D721Med (cell line): ENCODE data around the gene LY86.

Experiments used
- DNase-seq: peaks from one replicate; pipeline ENCODE4 v3.0.0; 2011; ENCODE audit warnings: low spot score; ENCODE audit not compliant: insufficient read length
- FAIRE-seq: peaks from 2 replicates; lab custom pipeline; 2011; peaks lifted over from hg19 to GRCh38; lab: Jason Lieb, UNC
- TF ChIP-seq, protein P1 (sequence below): IDR thresholded peaks from 2 replicates; pipeline ENCODE4 v1.5.1; 2012; ENCODE audit warnings: mild to moderate bottlenecking, control low read depth; ENCODE audit not compliant: insufficient read depth; ENCODE audit errors: missing control alignments

Gene LY86

DNA sequence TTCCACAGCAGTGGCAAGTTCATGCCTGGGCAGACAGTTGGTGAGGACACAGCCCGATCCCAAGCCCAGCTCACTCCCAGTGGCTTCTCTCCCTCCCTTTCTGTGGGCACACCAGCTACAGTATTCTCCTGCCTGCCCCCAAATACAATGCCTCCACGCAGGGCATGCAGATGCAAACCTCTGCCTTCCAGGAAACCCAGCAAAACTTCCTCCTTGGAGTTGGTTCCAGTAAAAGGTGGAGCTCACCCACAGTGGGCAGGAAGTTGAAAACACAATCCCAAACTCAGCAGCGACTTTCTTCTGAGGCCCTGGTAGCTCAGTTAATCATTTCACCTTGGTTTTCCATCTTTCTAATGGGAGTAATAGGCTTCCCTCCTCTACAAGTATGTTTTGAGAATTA, 93.7 kb downstream of the LY86 start:
- TF ChIP-seq, protein P1, sequence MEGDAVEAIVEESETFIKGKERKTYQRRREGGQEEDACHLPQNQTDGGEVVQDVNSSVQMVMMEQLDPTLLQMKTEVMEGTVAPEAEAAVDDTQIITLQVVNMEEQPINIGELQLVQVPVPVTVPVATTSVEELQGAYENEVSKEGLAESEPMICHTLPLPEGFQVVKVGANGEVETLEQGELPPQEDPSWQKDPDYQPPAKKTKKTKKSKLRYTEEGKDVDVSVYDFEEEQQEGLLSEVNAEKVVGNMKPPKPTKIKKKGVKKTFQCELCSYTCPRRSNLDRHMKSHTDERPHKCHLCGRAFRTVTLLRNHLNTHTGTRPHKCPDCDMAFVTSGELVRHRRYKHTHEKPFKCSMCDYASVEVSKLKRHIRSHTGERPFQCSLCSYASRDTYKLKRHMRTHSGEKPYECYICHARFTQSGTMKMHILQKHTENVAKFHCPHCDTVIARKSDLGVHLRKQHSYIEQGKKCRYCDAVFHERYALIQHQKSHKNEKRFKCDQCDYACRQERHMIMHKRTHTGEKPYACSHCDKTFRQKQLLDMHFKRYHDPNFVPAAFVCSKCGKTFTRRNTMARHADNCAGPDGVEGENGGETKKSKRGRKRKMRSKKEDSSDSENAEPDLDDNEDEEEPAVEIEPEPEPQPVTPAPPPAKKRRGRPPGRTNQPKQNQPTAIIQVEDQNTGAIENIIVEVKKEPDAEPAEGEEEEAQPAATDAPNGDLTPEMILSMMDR = no peak
- no peak for DNase-seq
- no peak for FAIRE-seq

DNA sequence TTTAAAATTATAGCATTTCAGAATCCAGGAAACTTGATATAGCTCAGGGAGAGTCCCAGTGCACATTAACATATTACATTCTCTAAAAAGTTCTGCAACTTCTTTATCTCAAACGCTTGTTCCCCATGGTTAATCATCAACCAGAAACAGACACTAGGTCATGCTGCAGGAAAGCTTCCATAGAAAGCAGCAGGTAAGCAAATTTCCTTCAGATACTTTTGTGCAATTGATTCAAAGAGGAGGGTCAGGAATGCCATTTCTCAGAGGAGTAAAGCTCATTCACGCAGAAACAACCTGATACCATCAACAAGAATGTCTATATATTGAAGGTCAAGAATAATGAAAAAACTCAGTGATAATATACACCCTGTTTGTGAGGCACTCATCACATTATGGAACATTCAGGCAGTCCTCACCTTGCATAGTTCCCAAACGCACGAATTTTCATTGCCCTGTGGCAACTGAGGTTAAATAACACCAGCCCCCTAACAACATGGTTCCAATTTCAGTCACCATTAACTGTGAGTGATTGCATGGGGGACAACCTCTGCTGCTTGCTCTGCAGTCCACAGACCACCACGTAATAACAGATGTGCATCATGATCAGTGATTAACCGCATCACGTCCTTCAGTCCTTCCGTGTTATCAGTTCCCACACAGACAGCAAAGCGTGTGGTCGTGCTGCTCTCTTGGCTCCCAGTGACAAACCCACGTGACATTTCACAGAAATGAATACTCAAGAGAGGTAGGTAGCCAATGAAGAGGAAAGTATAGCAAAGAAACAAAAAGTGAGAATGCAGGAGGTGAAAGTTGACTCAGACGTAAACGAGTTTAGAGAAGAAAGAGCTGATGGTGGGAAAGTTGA, 95.7 kb downstream of the LY86 start:
- TF ChIP-seq, protein P1 = no peak
- FAIRE-seq = no peak
- no peak for DNase-seq

DNA sequence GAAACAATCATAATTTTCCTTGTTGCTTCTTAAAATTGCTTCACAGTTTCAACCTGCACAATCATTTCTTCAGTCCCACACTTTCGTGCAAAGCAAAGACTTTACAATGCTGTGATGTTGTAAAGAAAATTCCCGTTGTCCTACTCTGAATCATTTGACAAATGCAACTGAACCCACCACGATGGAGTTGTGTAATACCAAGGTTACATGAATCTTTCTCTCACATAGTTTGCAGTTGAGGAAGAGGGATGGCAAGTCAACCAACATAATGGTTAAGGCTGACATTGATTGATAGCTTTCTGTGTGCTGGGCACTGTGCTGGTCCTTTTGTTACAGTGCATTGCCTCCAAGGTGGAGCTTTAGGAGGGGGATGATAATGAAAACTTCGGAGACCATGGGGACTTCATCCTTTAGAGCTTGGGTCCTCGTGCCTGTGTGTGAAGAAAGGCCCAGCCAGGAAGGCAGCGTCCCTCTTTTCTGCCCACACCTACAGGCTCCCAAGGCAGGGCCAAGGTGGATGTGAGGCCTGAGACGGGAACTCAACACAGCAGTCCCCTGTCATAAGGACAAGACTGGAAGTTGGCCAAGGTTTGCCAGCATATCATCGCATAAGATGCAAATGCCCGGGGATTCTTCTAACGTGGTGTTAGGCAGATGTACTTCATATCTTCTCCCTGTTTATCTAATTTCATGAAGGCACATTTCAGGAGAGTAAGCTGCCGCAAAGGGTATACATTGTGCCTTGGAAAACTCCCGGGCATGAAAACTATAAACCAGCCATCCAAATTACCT, 96.9 kb downstream of the LY86 start:
- FAIRE-seq (no peak), DNase-seq (no peak)
- TF ChIP-seq, protein P1 = no peak

DNA sequence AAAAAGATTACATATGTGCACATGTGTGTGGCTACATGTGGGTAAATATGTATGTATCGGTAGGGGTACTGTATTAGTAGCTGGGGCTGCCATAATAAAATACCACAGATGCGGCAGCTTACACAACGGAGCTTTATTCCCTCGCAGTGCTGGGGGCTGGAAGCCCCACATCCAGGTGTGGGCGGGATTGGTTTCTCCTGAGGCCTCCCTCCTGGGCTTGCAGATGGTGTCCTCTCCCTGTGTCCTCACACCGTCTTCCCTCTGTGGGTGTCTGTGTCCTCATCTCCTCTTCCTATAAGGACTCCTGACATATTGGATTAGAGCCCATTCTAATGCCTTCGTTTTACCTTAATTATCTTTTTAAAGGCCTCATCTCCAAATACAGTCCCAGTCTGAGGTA, 97.7 kb downstream of the LY86 start:
- TF ChIP-seq, protein P1 = no peak
- FAIRE-seq (no peak), DNase-seq (no peak)

DNA sequence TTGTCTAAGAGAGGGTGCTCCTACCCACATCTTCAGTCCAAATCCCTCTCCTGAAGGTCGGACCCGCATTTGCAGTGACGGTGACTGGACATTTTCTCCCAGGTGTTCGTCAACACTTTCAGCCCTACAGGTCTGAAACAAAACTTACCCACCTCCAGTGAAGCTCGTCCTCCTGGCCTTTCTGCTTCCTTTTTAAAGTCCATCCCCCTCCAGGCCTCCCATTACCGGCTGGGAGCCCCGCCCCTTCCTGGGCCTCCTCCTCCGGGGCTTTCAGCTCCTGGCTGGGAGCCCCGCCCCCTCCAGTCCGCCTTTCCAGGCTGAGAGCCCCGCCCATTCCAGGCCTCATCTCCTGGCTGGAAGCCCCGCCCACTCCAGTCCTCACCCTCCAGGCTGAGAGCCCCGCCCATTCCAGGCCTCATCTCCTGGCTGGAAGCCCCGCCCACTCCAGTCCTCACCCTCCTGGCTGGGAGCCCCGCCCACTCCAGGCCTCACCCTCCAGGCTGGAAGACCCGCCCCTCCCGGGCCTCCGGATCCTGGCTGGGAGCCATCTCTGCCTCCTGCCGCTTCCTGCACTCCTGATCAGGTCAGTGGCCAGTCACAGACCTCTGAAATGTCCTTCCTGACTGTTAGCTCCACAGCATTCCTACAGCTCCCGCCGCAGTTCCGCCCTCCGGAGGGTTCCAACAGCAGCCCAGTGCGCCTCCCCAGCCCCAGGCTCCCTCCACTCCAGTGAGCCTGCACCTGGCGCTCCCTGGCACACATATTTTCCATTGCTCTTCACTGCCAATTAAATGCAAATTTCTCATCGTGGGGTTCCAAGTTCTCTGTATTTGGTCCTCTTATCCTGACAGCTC, 98.5 kb downstream of the LY86 start:
- TF ChIP-seq, protein P1 = no peak
- DNase-seq (no peak), FAIRE-seq (no peak)

DNA sequence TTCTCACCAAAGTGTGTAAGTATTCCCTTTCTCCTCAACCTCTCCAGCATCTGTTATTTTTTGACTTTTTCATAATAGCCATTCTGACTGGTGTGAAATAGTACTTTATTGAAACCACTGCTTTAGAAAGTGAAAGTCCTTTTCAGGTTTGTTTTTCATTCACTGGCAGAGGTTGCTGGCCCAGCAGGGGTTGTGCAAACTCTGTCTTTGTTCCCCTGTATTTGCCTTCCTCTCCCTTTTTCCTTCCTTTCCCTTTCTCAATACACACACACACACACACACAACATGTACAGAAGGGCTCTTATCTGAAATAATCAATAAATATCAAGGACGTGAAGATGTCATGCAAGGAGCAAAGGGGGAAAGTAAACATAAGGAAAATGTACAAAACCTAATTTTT, 99.8 kb downstream of the LY86 start:
- FAIRE-seq (no peak), DNase-seq (no peak)
- TF ChIP-seq, protein P1 = no peak
